Liver (tissue), 9 donors: ENCODE results near the gene ZC3H12C. TPM values are rescaled to one million over a fixed set of nuclear protein-coding genes. Genes with fewer than 3 reads are reported as not detected.
A peak's percentile ranks its signal among the peaks of the same experiment; 100 is the strongest.

Experiments
- DNase-seq: peaks from one replicate; pipeline ENCODE4 v3.0.0-alpha.2; 2017; ENCODE audit warnings: low spot score
- H3K27ac ChIP-seq, 2 donors: one replicate each; pipeline ENCODE4 v1.7.0; 2013; ENCODE audit warnings: inconsistent platforms in 2 of 2, low read length in 2 of 2, control low read depth in 1 of 2, low read depth in 1 of 2, mild to moderate bottlenecking in 1 of 2
- H3K27me3 ChIP-seq, 4 donors: one replicate each; pipeline versions ENCODE4 v1.6.1 to v1.7.0; 2013; ENCODE audit warnings: low read length in 3 of 4, inconsistent platforms in 1 of 4, mild to moderate bottlenecking in 1 of 4, moderate library complexity in 1 of 4; ENCODE audit not compliant: control insufficient read depth in 4 of 4, insufficient read depth in 4 of 4
- H3K36me3 ChIP-seq, 4 donors: one replicate each; pipeline versions ENCODE4 v1.6.1 to v1.7.0; 2013; ENCODE audit warnings: low read length in 3 of 4, mild to moderate bottlenecking in 3 of 4, low read depth in 1 of 4, moderate library complexity in 1 of 4; ENCODE audit not compliant: control insufficient read depth in 4 of 4, insufficient read depth in 3 of 4
- H3K4me1 ChIP-seq, 4 donors: one replicate each; pipeline versions ENCODE4 v1.6.1 to v1.7.0; 2013; ENCODE audit warnings: low read length in 3 of 4, mild to moderate bottlenecking in 3 of 4, moderate library complexity in 1 of 4; ENCODE audit not compliant: control insufficient read depth in 4 of 4, insufficient read depth in 4 of 4
- H3K4me3 ChIP-seq, 3 donors: one replicate each; pipeline versions ENCODE4 v1.6.1 to v1.7.0; 2013; ENCODE audit warnings: low read length in 3 of 3, control low read depth in 1 of 3, low read depth in 1 of 3, mild to moderate bottlenecking in 1 of 3
- H3K9ac ChIP-seq, 2 donors: one replicate each; pipeline ENCODE4 v1.7.0; 2013; ENCODE audit warnings: low read length in 2 of 2, mild to moderate bottlenecking in 2 of 2, moderate library complexity in 2 of 2, control low read depth in 1 of 2, low read depth in 1 of 2
- H3K9me3 ChIP-seq, 4 donors: one replicate each; pipeline versions ENCODE4 v1.6.1 to v1.7.0; 2013; ENCODE audit warnings: low read length in 3 of 4; ENCODE audit not compliant: control insufficient read depth in 4 of 4
- EGR1 ChIP-seq, 2 donors: IDR thresholded peaks; 2 replicates each; pipeline ENCODE4 v1.6.1; 2016 to 2018; ENCODE audit warnings: antibody characterized with exemption in 2 of 2, low read depth in 2 of 2
- FOXA1 ChIP-seq: IDR thresholded peaks from 2 replicates; pipeline ENCODE4 v1.6.1; 2016; ENCODE audit warnings: antibody characterized with exemption
- FOXA2 ChIP-seq: IDR thresholded peaks from 2 replicates; pipeline ENCODE4 v1.6.1; 2016; ENCODE audit warnings: antibody characterized with exemption
- GABPA ChIP-seq, 2 donors: IDR thresholded peaks in 1 of 2; conservative IDR thresholded peaks in 1 of 2; 2 replicates each; pipeline ENCODE4 v1.6.1; 2016; ENCODE audit warnings: antibody characterized with exemption in 2 of 2, mild to moderate bottlenecking in 1 of 2, moderate library complexity in 1 of 2
- HNF4A ChIP-seq, 2 donors: conservative IDR thresholded peaks; 2 replicates each; pipeline ENCODE4 v1.6.1; 2016; ENCODE audit warnings: antibody characterized with exemption in 2 of 2, mild to moderate bottlenecking in 2 of 2
- HNF4G ChIP-seq: IDR thresholded peaks from 2 replicates; pipeline ENCODE4 v1.6.1; 2016; ENCODE audit warnings: antibody characterized with exemption
- JUND ChIP-seq, 2 donors: IDR thresholded peaks; 2 replicates each; pipeline ENCODE4 v1.6.1; 2016; ENCODE audit warnings: antibody characterized with exemption in 2 of 2
- NR2F2 ChIP-seq: IDR thresholded peaks from 2 replicates; pipeline ENCODE4 v1.6.1; 2016; ENCODE audit warnings: antibody characterized with exemption
- RAD21 ChIP-seq, 2 donors: IDR thresholded peaks; 2 replicates each; pipeline ENCODE4 v1.6.1; 2016; ENCODE audit warnings: antibody characterized with exemption in 2 of 2, mild to moderate bottlenecking in 2 of 2
- RXRA ChIP-seq, 2 donors: IDR thresholded peaks; 2 replicates each; pipeline ENCODE4 v1.6.1; 2017 to 2018; ENCODE audit warnings: antibody characterized with exemption in 2 of 2, mild to moderate bottlenecking in 1 of 2
- SP1 ChIP-seq: IDR thresholded peaks from 2 replicates; pipeline ENCODE4 v1.6.1; 2018; ENCODE audit warnings: antibody characterized with exemption, mild to moderate bottlenecking
- TAF1 ChIP-seq: conservative IDR thresholded peaks from 2 replicates; pipeline ENCODE4 v1.6.1; 2016; ENCODE audit warnings: antibody characterized with exemption, mild to moderate bottlenecking
- YY1 ChIP-seq: IDR thresholded peaks from 2 replicates; pipeline ENCODE4 v1.6.1; 2016; ENCODE audit warnings: antibody characterized with exemption, mild to moderate bottlenecking
- WGBS: extraction: QIAGEN DNeasy Blood & Tissue Kit; methylation state at CpG from one replicate; pipeline ENCODE4 v1.1.7; 2013; 5-methylcytosine and 5-hydroxymethylcytosine counted together
- polyA plus RNA-seq, 2 donors: library from polyadenylated mRNA; stranded (reverse) in 1 of 2; unstranded in 1 of 2; fragments of 200-250 nt in 1 of 2; fragments of >200 nt in 1 of 2; fragmentation: Nextera tagmentation in 1 of 2; extraction: Ambion mirVana in 1 of 2; gene quantifications; one replicate each; pipeline versions ENCODE4 v1.2.1 to v1.2.3, GENCODE V29; 2013 to 2015
- total RNA-seq, 2 donors: library from RNA; depleted of rRNA; stranded (reverse); fragments of >200 nt; gene quantifications; one replicate each; pipeline ENCODE4 v1.2.3, GENCODE V29; 2014
- TF ChIP-seq, protein P1 (sequence below): IDR thresholded peaks from 2 replicates; pipeline ENCODE4 v1.6.1; 2016; ENCODE audit warnings: antibody characterized with exemption, mild to moderate bottlenecking
- TF ChIP-seq, protein P2 (sequence below): IDR thresholded peaks from 2 replicates; pipeline ENCODE4 v1.6.1; 2016; ENCODE audit warnings: antibody characterized with exemption
- TF ChIP-seq, protein P3 (sequence below): fragments of 150-350 bp; IDR thresholded peaks from 2 replicates; pipeline ENCODE4 v1.5.1; 2017; ENCODE audit warnings: improper control_type of control experiment, low read depth, low read length; ENCODE audit not compliant: missing input control
- TF ChIP-seq, protein P4 (sequence below): IDR thresholded peaks from 2 replicates; pipeline ENCODE4 v1.6.1; 2016; ENCODE audit warnings: antibody characterized with exemption
- TF ChIP-seq, protein P5 (sequence below): IDR thresholded peaks from 2 replicates; pipeline ENCODE4 v1.6.1; 2016; ENCODE audit warnings: antibody characterized with exemption
- donor health status: healthy.
- donor health status: healthy.
- donor health status: healthy.
- donor health status: healthy.
- donor health status: healthy.

The ZC3H12C gene
- total and polyA plus RNA-seq, 4 donors: 0.92 to 9.6 (median 2.3) TPM

DNA sequence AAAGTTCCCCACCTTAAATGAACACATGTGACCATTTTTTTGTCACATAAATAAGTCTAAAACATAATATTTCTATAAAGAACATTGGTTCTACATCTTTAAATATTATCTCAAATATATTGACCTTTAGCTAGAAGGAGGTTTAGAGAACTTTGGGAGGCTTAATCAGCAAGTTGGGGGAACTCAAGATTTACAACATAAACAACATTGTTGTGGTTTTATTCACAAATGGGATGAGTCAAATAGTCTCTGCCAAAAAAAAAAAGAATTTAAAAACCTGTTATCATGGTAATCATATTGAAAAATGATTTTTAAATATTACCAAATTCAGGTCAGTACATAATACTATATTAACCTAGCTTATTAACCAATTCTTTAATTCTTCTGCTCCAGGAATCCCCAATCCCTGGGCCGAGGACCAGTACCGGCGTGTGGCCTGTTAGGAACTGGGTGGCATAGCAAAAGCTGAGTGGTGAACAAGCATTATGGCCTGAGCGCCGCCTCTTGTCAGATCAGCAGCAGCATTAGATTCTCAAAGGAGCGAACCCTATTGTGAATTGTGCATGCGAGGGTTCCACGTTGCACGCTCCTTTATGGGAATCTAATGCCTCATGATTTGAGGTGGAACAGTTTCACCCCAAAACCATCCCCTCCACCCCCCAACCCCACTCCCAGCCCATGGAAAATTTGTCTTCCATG is 105.0 kb downstream of the ZC3H12C start (continued):
- TF ChIP-seq FOXA2 (no peak), HNF4G (no peak), FOXA1 (no peak), JUND (IDR thresholded peaks at IDR 0.05) (no peak)
- TF ChIP-seq, protein P1, sequence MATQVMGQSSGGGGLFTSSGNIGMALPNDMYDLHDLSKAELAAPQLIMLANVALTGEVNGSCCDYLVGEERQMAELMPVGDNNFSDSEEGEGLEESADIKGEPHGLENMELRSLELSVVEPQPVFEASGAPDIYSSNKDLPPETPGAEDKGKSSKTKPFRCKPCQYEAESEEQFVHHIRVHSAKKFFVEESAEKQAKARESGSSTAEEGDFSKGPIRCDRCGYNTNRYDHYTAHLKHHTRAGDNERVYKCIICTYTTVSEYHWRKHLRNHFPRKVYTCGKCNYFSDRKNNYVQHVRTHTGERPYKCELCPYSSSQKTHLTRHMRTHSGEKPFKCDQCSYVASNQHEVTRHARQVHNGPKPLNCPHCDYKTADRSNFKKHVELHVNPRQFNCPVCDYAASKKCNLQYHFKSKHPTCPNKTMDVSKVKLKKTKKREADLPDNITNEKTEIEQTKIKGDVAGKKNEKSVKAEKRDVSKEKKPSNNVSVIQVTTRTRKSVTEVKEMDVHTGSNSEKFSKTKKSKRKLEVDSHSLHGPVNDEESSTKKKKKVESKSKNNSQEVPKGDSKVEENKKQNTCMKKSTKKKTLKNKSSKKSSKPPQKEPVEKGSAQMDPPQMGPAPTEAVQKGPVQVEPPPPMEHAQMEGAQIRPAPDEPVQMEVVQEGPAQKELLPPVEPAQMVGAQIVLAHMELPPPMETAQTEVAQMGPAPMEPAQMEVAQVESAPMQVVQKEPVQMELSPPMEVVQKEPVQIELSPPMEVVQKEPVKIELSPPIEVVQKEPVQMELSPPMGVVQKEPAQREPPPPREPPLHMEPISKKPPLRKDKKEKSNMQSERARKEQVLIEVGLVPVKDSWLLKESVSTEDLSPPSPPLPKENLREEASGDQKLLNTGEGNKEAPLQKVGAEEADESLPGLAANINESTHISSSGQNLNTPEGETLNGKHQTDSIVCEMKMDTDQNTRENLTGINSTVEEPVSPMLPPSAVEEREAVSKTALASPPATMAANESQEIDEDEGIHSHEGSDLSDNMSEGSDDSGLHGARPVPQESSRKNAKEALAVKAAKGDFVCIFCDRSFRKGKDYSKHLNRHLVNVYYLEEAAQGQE: no peak

DNA sequence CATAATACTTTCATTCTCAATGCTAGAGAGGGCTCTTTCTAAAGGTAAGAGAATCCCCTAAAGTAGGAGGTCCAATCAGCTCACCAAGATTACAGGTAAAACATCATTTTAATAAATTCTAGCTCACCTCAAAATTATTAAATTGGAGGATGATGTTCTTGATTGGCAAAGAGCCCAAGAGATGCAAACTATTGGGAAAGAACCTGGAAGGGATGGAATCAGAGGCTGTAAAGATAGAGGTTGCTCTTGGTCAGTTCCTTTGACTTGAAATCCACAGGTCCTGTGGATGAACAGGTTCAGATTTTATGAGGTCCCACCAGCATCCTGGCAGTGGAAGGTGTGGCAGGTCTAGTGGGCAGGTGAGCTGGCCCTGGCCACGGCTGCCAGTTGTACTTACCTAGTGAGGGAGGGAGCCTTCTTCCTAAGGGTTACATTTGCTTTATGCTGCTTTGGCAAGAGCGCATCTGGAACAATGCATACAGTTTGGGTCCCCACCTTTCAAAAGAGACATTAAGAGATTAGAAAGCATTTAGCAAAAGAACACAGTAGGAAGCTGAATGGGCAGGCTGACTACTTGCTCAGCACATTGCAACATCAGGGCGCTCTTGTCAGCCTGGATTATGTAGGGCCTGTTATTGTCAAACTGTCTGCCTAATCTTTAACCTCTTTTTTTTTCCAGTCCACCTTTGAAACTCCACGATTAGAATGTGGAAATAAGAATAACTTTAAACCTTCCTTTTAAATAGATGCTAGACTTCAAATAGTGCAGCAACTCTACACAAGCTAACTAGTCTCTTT is 106.2 kb downstream of the ZC3H12C start:
- no peaks in the 10 kb centered on the region for H3K27me3 ChIP-seq
- no peak for DNase-seq
- WGBS: 52% methylated on average over 4 of the region's 4 CpGs
- no peak overlapping the region for H3K9ac ChIP-seq
- H3K27ac ChIP-seq: peak overlapping the region in 1 of 2 donors; percentile 10
- H3K4me3 ChIP-seq: no peak overlapping the region
- no peaks in the 10 kb centered on the region for H3K36me3 ChIP-seq
- TF ChIP-seq RAD21 (IDR thresholded peaks at IDR 0.05) (peak; percentile 51 to 64), JUND (IDR thresholded peaks at IDR 0.05) (no peak), SP1 (peak; percentile 37), FOXA1 (no peak), HNF4G (no peak), EGR1 (IDR thresholded peaks at IDR 0.05; ENCODE audit: low read depth in 2 of 2) (peak in 1 of 2 donors; percentile 22), NR2F2 (no peak), RXRA (IDR thresholded peaks at IDR 0.05) (peak; percentile 49 to 62), TAF1 (no peak), HNF4A (conservative IDR thresholded peaks at IDR 0.05) (peak; percentile 48 to 75), YY1 (peak; percentile 34), FOXA2 (no peak), GABPA (IDR thresholded peaks at IDR 0.05 in 1 of 2, conservative IDR thresholded peaks at IDR 0.05 in 1 of 2) (no peak)
- TF ChIP-seq, protein P2, sequence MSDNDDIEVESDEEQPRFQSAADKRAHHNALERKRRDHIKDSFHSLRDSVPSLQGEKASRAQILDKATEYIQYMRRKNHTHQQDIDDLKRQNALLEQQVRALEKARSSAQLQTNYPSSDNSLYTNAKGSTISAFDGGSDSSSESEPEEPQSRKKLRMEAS: peak; percentile 61
- TF ChIP-seq, protein P3, sequence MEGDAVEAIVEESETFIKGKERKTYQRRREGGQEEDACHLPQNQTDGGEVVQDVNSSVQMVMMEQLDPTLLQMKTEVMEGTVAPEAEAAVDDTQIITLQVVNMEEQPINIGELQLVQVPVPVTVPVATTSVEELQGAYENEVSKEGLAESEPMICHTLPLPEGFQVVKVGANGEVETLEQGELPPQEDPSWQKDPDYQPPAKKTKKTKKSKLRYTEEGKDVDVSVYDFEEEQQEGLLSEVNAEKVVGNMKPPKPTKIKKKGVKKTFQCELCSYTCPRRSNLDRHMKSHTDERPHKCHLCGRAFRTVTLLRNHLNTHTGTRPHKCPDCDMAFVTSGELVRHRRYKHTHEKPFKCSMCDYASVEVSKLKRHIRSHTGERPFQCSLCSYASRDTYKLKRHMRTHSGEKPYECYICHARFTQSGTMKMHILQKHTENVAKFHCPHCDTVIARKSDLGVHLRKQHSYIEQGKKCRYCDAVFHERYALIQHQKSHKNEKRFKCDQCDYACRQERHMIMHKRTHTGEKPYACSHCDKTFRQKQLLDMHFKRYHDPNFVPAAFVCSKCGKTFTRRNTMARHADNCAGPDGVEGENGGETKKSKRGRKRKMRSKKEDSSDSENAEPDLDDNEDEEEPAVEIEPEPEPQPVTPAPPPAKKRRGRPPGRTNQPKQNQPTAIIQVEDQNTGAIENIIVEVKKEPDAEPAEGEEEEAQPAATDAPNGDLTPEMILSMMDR: no peak
- TF ChIP-seq, protein P1: no peak
- TF ChIP-seq, protein P4, sequence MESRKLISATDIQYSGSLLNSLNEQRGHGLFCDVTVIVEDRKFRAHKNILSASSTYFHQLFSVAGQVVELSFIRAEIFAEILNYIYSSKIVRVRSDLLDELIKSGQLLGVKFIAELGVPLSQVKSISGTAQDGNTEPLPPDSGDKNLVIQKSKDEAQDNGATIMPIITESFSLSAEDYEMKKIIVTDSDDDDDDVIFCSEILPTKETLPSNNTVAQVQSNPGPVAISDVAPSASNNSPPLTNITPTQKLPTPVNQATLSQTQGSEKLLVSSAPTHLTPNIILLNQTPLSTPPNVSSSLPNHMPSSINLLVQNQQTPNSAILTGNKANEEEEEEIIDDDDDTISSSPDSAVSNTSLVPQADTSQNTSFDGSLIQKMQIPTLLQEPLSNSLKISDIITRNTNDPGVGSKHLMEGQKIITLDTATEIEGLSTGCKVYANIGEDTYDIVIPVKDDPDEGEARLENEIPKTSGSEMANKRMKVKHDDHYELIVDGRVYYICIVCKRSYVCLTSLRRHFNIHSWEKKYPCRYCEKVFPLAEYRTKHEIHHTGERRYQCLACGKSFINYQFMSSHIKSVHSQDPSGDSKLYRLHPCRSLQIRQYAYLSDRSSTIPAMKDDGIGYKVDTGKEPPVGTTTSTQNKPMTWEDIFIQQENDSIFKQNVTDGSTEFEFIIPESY: no peak
- TF ChIP-seq, protein P5, sequence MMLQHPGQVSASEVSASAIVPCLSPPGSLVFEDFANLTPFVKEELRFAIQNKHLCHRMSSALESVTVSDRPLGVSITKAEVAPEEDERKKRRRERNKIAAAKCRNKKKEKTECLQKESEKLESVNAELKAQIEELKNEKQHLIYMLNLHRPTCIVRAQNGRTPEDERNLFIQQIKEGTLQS: no peak
- H3K4me1 ChIP-seq: peaks cover 3 to 13% (median 11%) of the 10 kb centered on the region in 4 donors
- H3K9me3 ChIP-seq: no peaks in the 10 kb centered on the region
